Kidney epithelial cell (primary cell): ENCODE data around the gene KRT71. TPM values are rescaled to one million over a fixed set of nuclear protein-coding genes. Genes with fewer than 3 reads are reported as not detected.

Source experiments
- DNase-seq: peaks from one replicate; pipeline ENCODE4 v3.0.0-alpha.2; 2010; ENCODE audit warnings: low read depth
- H3K27me3 ChIP-seq: 2 replicates; pipeline ENCODE4 v1.6.0; 2011; ENCODE audit warnings: low read length; ENCODE audit not compliant: control insufficient read depth, insufficient read depth
- H3K36me3 ChIP-seq: 2 replicates; pipeline ENCODE4 v1.5.1; 2011; ENCODE audit warnings: low read length; ENCODE audit not compliant: control insufficient read depth, insufficient read depth
- H3K4me3 ChIP-seq: 2 replicates; pipeline ENCODE4 v1.5.1; 2011; ENCODE audit warnings: low read depth, mild to moderate bottlenecking, control low read depth, low read length
- CTCF ChIP-seq: IDR thresholded peaks from 2 replicates; pipeline ENCODE4 v1.5.1; 2011; ENCODE audit warnings: mild to moderate bottlenecking, moderate library complexity, low read length, control low read depth, inconsistent platforms; ENCODE audit not compliant: insufficient read depth, poor library complexity, severe bottlenecking
- total RNA-seq: library from RNA; depleted of rRNA; stranded (reverse); fragments of >200 nt; gene quantifications from 2 replicates; pipeline ENCODE4 v1.2.3, GENCODE V29; 2015

The KRT71 gene
- total RNA-seq, 1 donor from 2014 or later, result not detected

DNA sequence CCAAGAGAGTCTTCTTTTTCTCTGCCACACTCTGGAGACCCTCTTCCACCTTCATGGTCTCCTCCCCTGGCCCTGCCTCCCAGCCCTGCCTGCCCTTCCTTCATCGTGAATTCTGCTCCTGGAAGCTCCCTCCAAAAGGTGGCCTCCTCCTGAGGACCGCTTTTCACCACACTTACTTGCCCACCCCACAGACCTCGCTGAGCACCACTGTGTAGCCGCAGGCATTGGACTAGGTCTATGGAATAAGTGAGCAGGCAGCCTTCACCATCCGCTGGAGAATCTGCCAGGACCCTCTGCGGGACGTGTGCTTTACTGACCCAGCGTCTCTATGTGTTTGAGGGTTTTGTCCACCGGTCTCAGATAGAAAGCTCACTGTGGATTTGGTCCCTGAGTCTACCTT lies 23.1 kb downstream of the KRT71 start:
- Histone ChIP-seq H3K36me3 (no peaks in the 10 kb centered on the region), H3K27me3 (peaks cover 2% of the 10 kb centered on the region), H3K4me3 (no peak overlapping the region)
- DNase-seq, result no peak
- no peak for TF ChIP-seq CTCF

GRCh38 chr12:52529417-52529816 lies 23.5 kb downstream of the KRT71 start:
- H3K36me3 ChIP-seq, result no peaks in the 10 kb centered on the region
- DNase-seq, result no peak
- H3K27me3 ChIP-seq, result peaks cover 2% of the 10 kb centered on the region
- no peak for TF ChIP-seq CTCF
- H3K4me3 ChIP-seq, result no peak overlapping the region

DNA sequence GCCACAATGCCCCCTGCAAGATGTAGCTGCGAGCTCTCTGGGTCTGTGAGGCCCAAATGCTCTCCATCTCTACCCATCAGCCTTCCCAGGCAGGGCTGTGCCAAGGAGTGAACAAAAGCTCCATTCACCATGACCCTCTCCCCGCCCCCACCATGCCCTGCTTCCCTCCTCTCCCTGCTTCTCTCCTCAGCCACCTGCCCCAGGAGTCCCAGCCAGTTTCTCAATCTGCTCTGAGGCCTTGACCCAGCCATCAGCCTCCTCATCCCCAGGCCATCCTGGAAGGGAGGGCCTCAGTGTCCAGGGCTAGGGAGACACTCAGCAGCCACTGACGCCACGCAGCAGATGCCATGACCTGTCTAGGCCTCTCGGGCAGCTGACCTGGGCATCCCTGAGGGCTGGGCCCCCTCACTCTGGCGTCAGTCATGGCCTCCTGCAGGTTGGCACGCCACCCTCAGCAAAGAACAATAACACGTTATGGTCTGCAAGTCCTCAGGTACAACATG lies 24.3 kb downstream of the KRT71 start:
- TF ChIP-seq CTCF, result no peak
- H3K4me3 ChIP-seq, result no peak overlapping the region
- peaks cover 5% of the 10 kb centered on the region for H3K27me3 ChIP-seq
- H3K36me3 ChIP-seq, result no peaks in the 10 kb centered on the region
- no peak for DNase-seq

DNA sequence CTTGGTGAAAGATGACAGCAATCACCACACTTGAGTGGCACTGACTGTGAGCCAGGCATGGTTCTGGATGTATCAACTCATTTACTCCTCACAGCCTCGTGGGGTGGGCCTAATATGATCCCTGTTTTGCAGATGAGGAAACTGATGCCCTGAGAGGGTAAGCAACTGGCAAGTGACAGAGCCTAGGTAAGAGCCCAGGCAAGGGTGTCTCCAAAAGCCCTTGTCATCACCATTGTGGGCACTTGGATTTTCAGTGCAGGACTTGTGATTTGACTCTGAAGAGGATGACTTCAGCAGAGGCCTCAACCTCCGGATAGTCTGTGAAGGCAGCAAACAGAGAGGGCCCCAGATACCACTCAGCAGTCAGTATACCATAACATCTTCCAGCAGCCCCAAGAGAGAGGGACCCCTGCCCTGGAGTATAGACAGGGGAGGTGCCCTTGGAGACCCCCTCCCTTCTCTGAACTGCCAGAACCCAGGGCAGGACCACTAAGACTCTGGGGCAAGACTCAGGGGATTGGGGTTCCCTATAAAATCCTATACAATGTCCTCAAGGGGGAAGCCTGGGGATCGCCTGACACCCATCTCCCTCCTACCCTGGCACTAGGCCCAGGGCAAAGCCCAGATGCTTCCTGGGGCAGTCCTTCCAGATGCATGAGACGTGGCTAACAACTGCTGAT lies 25.7 kb downstream of the KRT71 start:
- Histone ChIP-seq H3K36me3 (no peaks in the 10 kb centered on the region), H3K4me3 (no peak overlapping the region), H3K27me3 (peaks cover 11% of the 10 kb centered on the region)
- DNase-seq, result no peak
- no peak for TF ChIP-seq CTCF

GRCh38 chr12:52526511-52526951 lies 26.4 kb downstream of the KRT71 start:
- no peak for DNase-seq
- Histone ChIP-seq H3K27me3 (peaks cover 11% of the 10 kb centered on the region), H3K4me3 (no peak overlapping the region), H3K36me3 (no peaks in the 10 kb centered on the region)
- TF ChIP-seq CTCF, result no peak
